SK-N-SH treated with all-trans-retinoic acid at 6 μM for 48 hours (cell line): ENCODE results near the gene RNF126.

Experiments
- ATAC-seq: fragments of 200-7000 bp; cut with Tn5 transposase; 3 replicates; pipeline ENCODE4 v1.9.1; 2020; ENCODE audit warnings: mild to moderate bottlenecking, moderate library complexity
- ARNTL ChIP-seq: fragments of 450-650 bp; formaldehyde crosslinking; IDR thresholded peaks from 2 replicates; pipeline ENCODE4 v1.5.0; 2020; ENCODE audit warnings: low read depth, mild to moderate bottlenecking, moderate library complexity, borderline replicate concordance
- BACH2 ChIP-seq: fragments of 250-450 bp; sonication (Bioruptor Pico); IDR thresholded peaks from 2 replicates; pipeline ENCODE4 v1.9.0; 2021; ENCODE audit warnings: mild to moderate bottlenecking, borderline replicate concordance
- CREB5 ChIP-seq: fragments of 250-450 bp; sonication (Bioruptor Pico); IDR thresholded peaks from 2 replicates; pipeline ENCODE4 v1.5.1; 2020; ENCODE audit warnings: low read depth, mild to moderate bottlenecking, moderate library complexity
- CSDC2 ChIP-seq: fragments of 250-450 bp; sonication (Bioruptor Pico); IDR thresholded peaks from 2 replicates; pipeline ENCODE4 v1.5.0; 2020; ENCODE audit warnings: mild to moderate bottlenecking, moderate library complexity
- ESRRG ChIP-seq: fragments of 250-450 bp; sonication (Bioruptor Pico); IDR thresholded peaks from 2 replicates; pipeline ENCODE4 v1.6.1; 2021; ENCODE audit warnings: mild to moderate bottlenecking
- GLIS3 ChIP-seq: fragments of 250-450 bp; sonication (Bioruptor Pico); IDR thresholded peaks from 2 replicates; pipeline ENCODE4 v1.5.0; 2020; ENCODE audit warnings: mild to moderate bottlenecking, moderate library complexity
- ISL1 ChIP-seq: fragments of 250-450 bp; sonication (Bioruptor Pico); IDR thresholded peaks from 2 replicates; pipeline ENCODE4 v2.1.2; 2022; ENCODE audit warnings: mild to moderate bottlenecking, moderate library complexity
- OSR1 ChIP-seq: fragments of 250-450 bp; sonication (Bioruptor Pico); IDR thresholded peaks from 2 replicates; pipeline ENCODE4 v1.8.0; 2022; ENCODE audit warnings: moderate library complexity, mild to moderate bottlenecking, inconsistent platforms
- PATZ1 ChIP-seq: fragments of 250-450 bp; sonication (Bioruptor Pico); IDR thresholded peaks from 2 replicates; pipeline ENCODE4 v1.8.0; 2020; ENCODE audit warnings: mild to moderate bottlenecking, moderate library complexity, borderline replicate concordance
- POU6F1 ChIP-seq: fragments of 250-450 bp; sonication (Bioruptor Pico); IDR thresholded peaks from 2 replicates; pipeline ENCODE4 v1.8.0; 2021; ENCODE audit warnings: low read depth, mild to moderate bottlenecking, moderate library complexity, borderline replicate concordance
- PPARA ChIP-seq: fragments of 250-450 bp; sonication (Bioruptor Pico); IDR thresholded peaks from 2 replicates; pipeline ENCODE4 v1.5.0; 2020; ENCODE audit warnings: mild to moderate bottlenecking, borderline replicate concordance
- RARB ChIP-seq: fragments of 250-450 bp; sonication (Bioruptor Pico); IDR thresholded peaks from 2 replicates; pipeline ENCODE4 v1.8.0; 2021; ENCODE audit warnings: mild to moderate bottlenecking, moderate library complexity
- SNAI2 ChIP-seq: fragments of 250-450 bp; sonication (Bioruptor Pico); IDR thresholded peaks from 2 replicates; pipeline ENCODE4 v1.5.0; 2020; ENCODE audit warnings: mild to moderate bottlenecking, moderate library complexity
- TCF4 ChIP-seq: fragments of 250-450 bp; sonication (Bioruptor Pico); IDR thresholded peaks from 2 replicates; pipeline ENCODE4 v1.8.0; 2021; ENCODE audit warnings: mild to moderate bottlenecking, moderate library complexity, borderline replicate concordance
- TOX ChIP-seq: fragments of 250-450 bp; sonication (Bioruptor Pico); IDR thresholded peaks from 2 replicates; pipeline ENCODE4 v1.8.0; 2021; ENCODE audit warnings: mild to moderate bottlenecking, moderate library complexity, borderline replicate concordance
- ZC3H10 ChIP-seq: fragments of 250-450 bp; sonication (Bioruptor Pico); IDR thresholded peaks from 2 replicates; pipeline ENCODE4 v1.5.1; 2021; ENCODE audit warnings: mild to moderate bottlenecking, moderate library complexity
- ZFP3 ChIP-seq: fragments of 250-450 bp; sonication (Bioruptor Pico); IDR thresholded peaks from 2 replicates; pipeline ENCODE4 v1.5.0; 2020; ENCODE audit warnings: mild to moderate bottlenecking, moderate library complexity
- ZFP30 ChIP-seq: fragments of 450-650 bp; formaldehyde crosslinking; IDR thresholded peaks from 2 replicates; pipeline ENCODE4 v1.5.0; 2022; ENCODE audit warnings: mild to moderate bottlenecking, moderate library complexity
- ZNF565 ChIP-seq: fragments of 450-650 bp; formaldehyde crosslinking; conservative IDR thresholded peaks from 2 replicates; pipeline ENCODE4 v1.5.0; 2020; ENCODE audit warnings: low read depth, mild to moderate bottlenecking, moderate library complexity
- ZNF70 ChIP-seq: fragments of 450-650 bp; formaldehyde crosslinking; IDR thresholded peaks from 2 replicates; pipeline ENCODE4 v1.5.0; 2020; ENCODE audit warnings: mild to moderate bottlenecking, moderate library complexity
- ZNF8 ChIP-seq: fragments of 450-650 bp; formaldehyde crosslinking; IDR thresholded peaks from 2 replicates; pipeline ENCODE4 v1.5.0; 2020; ENCODE audit warnings: mild to moderate bottlenecking, moderate library complexity
- TF ChIP-seq, protein P1 (sequence below): fragments of 250-450 bp; sonication (Bioruptor Pico); IDR thresholded peaks from 2 replicates; pipeline ENCODE4 v1.5.0; 2020; ENCODE audit warnings: mild to moderate bottlenecking, moderate library complexity

The RNF126 gene

DNA sequence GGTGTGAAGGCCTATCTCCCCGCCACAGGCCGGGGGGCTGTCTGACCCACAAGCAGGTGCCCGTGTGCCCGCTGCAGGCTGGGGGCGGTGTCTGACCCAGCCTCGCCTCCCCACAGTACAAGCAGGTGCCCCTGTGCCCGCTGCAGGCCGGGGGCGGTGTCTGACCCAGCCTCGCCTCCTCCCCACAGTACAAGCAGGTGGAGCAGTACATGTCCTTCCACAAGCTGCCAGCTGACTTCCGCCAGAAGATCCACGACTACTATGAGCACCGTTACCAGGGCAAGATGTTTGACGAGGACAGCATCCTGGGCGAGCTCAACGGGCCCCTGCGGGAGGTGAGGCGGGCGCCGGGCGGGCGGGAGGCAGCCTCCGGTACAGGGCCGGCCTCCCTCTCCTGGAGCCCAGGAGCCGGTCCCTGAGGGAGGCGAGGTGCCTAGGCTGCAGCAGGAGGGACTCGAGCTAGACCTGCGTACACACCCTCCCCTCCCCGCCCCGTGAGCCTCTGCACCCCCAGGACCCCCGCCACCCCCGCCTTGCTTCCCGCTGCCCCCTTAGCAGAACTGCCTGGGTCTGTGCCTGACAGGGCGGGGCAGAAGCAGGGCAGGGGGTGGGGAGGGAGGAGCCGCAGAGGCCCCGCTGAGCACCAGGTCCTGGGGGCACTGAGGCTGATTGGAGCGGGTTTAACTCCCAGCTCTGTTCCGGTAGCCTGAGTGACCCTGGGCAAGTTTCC is 52.8 kb downstream of the RNF126 start:
- ATAC-seq, result no peak
- TF ChIP-seq ZFP30 (no peak), CSDC2 (CRISPR knock-in tag) (no peak), ZNF565 (CRISPR knock-in tag) (no peak), ISL1 (CRISPR knock-in tag) (no peak), ZNF70 (CRISPR knock-in tag) (no peak), SNAI2 (CRISPR knock-in tag) (no peak), PATZ1 (no peak), GLIS3 (CRISPR knock-in tag) (no peak), ESRRG (CRISPR knock-in tag) (no peak), OSR1 (no peak), PPARA (no peak), CREB5 (CRISPR knock-in tag) (no peak), RARB (CRISPR knock-in tag) (no peak), ZC3H10 (CRISPR knock-in tag) (no peak), BACH2 (CRISPR knock-in tag) (no peak), ZNF8 (no peak)
- TF ChIP-seq, protein P1, sequence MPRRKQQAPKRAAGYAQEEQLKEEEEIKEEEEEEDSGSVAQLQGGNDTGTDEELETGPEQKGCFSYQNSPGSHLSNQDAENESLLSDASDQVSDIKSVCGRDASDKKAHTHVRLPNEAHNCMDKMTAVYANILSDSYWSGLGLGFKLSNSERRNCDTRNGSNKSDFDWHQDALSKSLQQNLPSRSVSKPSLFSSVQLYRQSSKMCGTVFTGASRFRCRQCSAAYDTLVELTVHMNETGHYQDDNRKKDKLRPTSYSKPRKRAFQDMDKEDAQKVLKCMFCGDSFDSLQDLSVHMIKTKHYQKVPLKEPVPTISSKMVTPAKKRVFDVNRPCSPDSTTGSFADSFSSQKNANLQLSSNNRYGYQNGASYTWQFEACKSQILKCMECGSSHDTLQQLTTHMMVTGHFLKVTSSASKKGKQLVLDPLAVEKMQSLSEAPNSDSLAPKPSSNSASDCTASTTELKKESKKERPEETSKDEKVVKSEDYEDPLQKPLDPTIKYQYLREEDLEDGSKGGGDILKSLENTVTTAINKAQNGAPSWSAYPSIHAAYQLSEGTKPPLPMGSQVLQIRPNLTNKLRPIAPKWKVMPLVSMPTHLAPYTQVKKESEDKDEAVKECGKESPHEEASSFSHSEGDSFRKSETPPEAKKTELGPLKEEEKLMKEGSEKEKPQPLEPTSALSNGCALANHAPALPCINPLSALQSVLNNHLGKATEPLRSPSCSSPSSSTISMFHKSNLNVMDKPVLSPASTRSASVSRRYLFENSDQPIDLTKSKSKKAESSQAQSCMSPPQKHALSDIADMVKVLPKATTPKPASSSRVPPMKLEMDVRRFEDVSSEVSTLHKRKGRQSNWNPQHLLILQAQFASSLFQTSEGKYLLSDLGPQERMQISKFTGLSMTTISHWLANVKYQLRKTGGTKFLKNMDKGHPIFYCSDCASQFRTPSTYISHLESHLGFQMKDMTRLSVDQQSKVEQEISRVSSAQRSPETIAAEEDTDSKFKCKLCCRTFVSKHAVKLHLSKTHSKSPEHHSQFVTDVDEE (CRISPR knock-in tag), result no peak
- TF ChIP-seq, all 23 proteins: peak for 0

DNA sequence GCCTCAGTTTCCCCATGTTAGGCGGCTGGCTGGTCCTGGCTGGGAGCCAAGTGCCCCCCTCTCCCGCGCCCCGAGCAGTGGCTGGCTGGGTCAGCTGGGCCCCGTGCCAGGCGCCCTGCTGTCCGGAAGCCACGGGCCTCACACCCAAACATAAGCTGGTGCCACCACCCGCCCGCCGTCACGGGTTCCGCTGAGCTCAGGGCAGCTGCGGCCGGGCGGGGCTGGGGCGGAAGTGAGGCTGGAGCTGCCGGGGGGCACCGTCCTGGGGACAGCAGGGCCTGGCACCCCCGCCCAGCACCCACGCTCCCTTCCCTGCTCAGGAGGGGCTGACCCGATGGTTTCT is 54.0 kb downstream of the RNF126 start:
- TF ChIP-seq CSDC2 (CRISPR knock-in tag) (no peak), ISL1 (CRISPR knock-in tag) (no peak), OSR1 (no peak), ESRRG (CRISPR knock-in tag) (no peak), RARB (CRISPR knock-in tag) (no peak), ZNF70 (CRISPR knock-in tag) (no peak), GLIS3 (CRISPR knock-in tag) (no peak), ZC3H10 (CRISPR knock-in tag) (no peak), ARNTL (CRISPR knock-in tag) (no peak), ZFP3 (CRISPR knock-in tag) (no peak), TOX (CRISPR knock-in tag) (no peak), TCF4 (CRISPR knock-in tag) (no peak)
- peak; percentile 18; the same call in 2 of the 3 replicates for ATAC-seq

DNA sequence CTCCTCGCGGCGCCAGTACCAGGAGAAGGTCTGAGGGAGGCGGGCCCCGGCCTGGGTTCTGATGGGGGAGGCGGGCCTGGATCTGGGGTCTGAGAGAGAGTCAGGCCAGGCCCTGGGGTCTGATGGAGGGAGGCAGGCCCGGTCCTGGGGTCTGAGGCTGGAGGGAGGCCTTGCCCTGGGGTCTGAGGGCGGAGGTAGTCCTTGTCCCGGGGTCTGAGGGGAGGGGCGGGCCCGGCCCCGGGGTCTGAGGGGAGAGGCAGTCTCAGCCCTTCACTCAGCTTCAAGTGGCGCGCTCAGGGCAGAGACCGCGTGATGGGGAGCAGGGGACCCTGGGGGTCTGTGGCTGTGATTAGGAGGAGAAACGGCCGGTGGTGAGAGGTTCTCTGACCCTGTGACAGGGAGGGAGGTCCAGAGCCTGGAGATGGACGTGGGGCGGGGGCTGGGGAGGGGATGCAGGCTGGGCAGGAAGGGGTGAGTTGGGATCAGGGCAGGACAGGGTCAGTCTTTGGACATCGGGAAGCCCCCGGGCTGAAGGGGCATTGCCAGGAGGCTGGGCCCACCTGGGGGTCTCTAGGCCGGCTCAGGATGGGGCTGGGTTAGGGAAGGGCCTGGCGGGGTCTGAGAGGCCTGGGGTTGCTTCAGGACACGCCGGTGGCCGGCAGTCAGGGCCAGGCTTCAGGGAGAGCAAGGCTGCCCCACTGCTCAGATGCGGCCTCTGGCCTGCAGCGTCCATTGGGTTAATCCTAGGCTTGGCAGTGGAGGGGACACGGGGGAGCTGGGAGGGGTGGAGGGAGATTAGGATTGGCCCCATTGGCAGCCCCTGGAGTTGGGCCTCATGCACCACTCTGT is 54.6 kb downstream of the RNF126 start:
- ATAC-seq, result peak; percentile 8; the same call in 1 of the 3 replicates
- TF ChIP-seq, protein P1 (CRISPR knock-in tag), result no peak
- no peak for TF ChIP-seq PPARA
- TF ChIP-seq ZNF70 (CRISPR knock-in tag), result no peak
- no peak for TF ChIP-seq ISL1 (CRISPR knock-in tag)
- TF ChIP-seq BACH2 (CRISPR knock-in tag), result no peak
- TF ChIP-seq SNAI2 (CRISPR knock-in tag), result no peak
- no peak for TF ChIP-seq ZFP3 (CRISPR knock-in tag)
- TF ChIP-seq ZNF565 (CRISPR knock-in tag), result no peak
- no peak for TF ChIP-seq RARB (CRISPR knock-in tag)
- TF ChIP-seq POU6F1 (CRISPR knock-in tag), result no peak
- TF ChIP-seq ZC3H10 (CRISPR knock-in tag), result no peak
- no peak for TF ChIP-seq TOX (CRISPR knock-in tag)
- no peak for TF ChIP-seq PATZ1
- no peak for TF ChIP-seq TCF4 (CRISPR knock-in tag)
- TF ChIP-seq ZNF8, result no peak
- TF ChIP-seq, all 23 proteins: peak for 0
